Jurkat, Clone E6-1 (cell line): ENCODE results near the gene IREB2.
"Not testable (repeated sequence)": the region's sequence is repeated elsewhere in the genome, so short reads cannot be mapped to it uniquely, and the experiment has no call there.

ENCODE experiments used
- DNase-seq: peaks from one replicate; pipeline ENCODE4 v3.0.0-alpha.2; 2011; ENCODE audit warnings: low read depth, low spot score
- H3K4me3 ChIP-seq: 2 replicates; pipeline ENCODE4 v1.5.1; 2011; ENCODE audit warnings: mild to moderate bottlenecking, low read length, control low read depth, moderate library complexity

The IREB2 gene

DNA sequence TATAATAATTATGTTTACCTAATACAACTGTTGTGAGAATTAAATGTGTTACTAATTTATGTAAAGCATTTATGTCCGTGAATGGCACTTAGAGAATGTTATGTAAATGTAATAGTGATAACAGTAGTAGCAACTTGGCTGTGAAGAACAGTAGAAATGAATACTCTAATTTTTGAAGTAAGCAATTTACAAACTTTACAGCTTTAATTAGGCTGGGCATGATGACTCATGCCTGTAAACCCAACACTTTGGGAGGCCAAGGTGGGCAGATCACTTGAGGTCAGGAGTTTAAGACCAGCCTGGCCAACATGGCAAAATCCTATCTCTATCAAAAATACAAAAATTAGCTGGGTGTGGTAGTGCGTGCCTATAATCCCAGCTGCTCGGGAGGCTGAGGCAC, 33.9 kb upstream of the IREB2 start:
- no peak overlapping the region for H3K4me3 ChIP-seq
- DNase-seq = no peak

DNA sequence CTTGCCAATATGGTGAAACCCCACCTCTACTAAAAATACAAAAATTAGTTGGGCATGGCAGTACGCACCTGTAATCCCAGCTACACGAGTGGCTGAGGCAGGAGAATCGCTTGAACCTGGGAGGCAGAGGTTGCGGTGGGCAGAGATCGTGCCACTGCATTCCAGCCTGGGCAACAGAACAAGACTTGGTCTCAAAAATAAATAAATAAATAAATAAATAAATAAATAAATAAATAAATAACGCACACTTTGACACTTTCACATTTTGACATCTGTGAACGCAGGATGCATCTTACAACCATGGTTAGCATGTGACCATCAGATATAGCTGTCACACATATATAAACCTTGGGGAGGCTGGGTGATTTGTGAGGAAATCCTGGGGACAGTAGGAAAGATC, 33.2 kb upstream of the IREB2 start:
- not testable (repeated sequence) for H3K4me3 ChIP-seq, DNase-seq

DNA sequence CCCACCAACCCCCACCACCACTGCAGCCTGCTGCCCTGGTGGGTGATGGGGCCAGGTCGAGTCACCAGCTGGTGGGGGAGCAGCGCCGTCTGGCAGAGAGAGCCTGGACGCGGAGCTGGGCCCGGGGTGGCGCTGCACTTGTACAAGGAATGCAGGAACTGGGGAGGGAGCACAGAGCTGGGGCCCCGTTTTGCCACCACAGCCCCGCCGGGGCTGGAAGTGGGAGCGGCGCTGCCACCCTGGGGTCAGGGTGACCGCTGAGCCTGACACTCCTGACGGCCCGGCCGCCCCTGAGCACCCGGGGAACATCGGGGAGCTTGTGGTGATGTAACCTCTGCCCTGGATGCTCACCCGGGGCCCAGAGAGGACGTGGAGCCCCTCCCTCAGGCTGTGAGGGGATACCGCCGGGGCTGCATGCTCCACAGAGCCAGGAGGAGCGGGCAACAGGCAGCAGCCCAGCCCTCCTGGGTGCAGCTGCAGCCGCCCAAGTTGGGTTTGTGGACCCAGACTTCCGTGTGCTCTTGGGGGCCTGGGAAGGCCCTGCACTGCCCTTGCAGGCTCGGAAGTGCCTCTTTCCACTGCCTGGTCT, 32.6 kb upstream of the IREB2 start:
- H3K4me3 ChIP-seq = no peak overlapping the region

DNA sequence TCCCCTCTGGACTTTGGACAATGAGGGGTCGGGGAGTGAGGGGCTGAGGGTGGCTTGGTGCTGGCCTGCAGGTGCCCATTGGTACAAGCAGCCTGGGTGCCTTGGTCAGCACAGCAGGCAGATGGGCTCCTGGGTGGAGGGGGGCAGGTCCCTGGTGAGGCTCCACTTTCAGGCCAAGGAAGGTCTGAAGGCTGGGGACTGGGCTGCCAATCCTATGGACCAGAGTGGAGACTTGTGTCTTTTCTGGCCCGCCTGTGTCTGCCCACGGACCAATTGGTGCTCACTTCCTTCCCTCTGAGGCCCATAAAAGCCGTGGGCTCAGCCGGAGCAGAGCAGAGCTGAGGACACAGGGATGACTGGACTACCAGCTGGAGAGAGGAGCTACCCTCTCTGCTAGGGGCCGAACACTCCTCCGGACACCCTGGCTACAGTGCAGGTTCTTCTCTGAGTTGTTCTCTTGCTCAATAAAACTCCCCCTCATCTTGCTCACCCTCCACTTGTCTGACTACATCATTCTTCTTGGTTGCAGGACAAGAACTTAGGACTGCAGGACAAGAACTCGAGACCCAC, 31.9 kb upstream of the IREB2 start:
- no peak overlapping the region for H3K4me3 ChIP-seq
- DNase-seq = no peak

More for the DNA sequence above, 32.6 kb upstream of the IREB2 start:
- DNase-seq = no peak

DNA sequence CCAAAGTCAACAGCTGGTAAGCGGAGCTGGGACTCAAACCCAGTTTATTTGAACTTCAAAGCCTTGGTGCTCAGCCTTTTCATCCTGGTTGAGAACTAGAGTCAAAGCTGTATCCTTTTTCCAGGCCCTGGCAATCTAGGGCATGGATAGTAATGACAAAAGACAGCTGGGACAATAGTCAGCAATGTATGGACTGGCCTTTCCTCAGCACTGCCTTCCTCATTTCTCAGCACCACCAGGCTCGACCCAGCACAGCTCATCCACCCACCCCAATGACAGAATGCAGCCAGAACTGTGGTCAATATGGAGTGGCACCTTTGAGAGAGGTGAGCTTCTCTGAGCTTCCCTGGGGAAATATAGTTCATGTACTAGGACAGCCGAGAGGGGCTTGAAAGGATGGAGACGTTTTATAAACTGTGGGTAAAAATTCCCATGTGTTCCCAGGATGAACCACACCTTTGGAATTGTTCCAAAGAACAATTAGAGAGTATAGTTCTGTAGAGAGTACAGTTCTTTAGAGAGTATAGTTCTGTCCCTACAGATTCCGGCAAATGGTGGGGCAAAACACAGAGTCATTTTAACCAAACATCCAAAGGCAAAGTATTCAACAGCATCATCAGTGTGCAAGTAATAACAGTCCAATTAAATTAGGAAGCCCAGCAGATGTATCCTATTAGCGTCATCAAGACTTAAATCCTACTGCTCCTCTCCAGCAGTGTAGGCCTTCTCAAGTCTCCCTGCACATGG, 30.2 kb upstream of the IREB2 start:
- DNase-seq = no peak
- no peak overlapping the region for H3K4me3 ChIP-seq

DNA sequence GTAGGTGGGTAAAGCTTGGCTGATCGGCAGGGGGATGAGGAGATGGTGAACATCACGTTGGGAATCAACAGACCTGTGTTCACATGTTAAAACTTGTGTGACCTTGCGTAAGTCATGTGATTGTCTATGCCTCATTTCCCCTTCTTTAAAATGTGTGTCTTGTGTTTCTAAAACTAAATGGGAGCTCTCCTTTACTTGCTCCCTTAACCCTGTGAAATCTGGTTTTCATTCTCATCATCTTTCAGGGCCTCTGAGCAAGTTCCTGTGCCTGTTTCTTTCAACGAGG, 29.7 kb upstream of the IREB2 start:
- no peak overlapping the region for H3K4me3 ChIP-seq
- no peak for DNase-seq

DNA sequence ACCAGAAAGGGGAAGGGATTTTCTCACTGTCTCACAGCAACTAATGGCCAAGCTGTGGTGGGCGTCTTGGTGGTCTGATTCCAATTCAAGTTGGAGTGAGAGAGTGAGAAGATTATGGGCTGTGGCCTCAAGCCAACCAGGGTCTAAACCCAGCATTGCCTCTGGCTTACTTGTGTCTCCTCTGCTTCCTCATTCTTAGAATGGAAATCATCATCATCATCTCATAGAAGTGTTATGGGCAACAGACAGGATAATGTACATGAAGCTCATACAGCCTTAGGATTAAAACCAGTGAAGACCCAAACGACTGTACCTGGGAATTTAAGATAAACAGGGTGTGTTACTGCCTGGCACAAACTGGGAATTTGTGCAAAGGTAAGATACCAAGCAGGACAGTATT, 29.1 kb upstream of the IREB2 start:
- no peak for DNase-seq
- no peak overlapping the region for H3K4me3 ChIP-seq

DNA sequence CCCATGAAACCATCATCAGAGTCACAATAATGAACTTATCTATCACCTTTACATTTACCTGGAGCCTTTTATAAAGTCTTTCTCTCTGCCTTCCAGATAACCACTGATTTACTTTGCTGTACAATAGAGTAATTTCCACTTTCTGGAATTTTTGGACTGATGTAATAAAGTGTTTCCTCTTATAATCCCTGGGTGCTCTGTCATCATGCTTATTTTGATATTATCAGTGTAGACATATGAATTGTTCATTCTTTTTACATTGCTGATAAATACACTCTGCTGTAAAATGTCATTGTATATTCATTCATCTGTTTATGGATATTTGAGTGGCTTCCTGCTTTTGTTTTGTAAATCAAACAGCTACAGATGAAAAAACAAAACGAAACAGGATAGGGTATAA, 27.0 kb upstream of the IREB2 start:
- H3K4me3 ChIP-seq = no peak overlapping the region
- no peak for DNase-seq

DNA sequence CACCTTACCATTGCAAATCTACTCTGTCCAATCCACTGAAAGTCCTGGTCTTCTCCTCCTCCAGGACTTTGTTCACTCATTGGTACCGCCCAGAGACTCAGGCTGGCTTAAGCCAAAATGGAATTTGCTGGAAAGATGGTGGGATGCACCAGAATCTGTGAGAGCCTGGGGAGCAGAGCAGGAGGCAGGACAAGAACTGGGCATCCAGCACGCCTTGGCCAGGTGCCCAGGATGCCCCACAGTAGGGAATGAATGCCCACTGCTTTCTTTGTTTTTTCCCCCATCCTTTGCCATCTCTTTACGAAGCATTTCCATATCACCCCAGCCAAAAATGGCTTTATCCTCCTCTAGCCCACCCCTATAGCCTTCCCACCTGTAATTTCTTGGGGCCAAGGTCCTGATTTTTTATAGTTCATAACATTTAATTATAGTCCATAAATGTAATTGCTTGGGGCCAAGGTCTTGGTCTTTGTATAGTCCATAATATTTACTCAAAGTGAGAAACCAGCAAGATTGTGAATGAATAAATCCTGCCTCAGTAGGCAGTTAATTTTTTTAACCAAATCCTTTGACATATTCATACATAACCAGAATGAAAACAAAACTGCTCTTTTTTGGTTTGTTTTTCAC, 23.3 kb upstream of the IREB2 start:
- no peak overlapping the region for H3K4me3 ChIP-seq
- no peak for DNase-seq

DNA sequence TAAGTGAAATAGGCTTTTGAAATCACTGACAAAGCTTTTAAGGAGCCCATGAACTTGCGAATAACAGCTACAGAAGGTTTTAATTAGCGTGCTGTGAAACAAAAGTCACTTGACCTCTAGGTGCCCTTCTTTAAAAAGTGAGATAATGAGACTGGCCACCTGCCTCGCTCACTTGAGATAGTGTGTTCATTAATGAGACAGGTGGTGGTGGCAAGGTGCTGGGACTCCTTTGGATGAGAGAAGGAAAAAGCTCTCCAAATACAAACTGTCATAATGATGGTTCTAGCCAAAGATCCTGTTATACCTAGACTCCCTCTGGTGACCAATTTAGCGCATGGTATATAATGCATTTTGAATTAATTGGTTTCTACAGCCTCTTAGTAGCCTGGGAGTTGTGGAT, 22.7 kb upstream of the IREB2 start:
- DNase-seq = no peak
- no peak overlapping the region for H3K4me3 ChIP-seq

DNA sequence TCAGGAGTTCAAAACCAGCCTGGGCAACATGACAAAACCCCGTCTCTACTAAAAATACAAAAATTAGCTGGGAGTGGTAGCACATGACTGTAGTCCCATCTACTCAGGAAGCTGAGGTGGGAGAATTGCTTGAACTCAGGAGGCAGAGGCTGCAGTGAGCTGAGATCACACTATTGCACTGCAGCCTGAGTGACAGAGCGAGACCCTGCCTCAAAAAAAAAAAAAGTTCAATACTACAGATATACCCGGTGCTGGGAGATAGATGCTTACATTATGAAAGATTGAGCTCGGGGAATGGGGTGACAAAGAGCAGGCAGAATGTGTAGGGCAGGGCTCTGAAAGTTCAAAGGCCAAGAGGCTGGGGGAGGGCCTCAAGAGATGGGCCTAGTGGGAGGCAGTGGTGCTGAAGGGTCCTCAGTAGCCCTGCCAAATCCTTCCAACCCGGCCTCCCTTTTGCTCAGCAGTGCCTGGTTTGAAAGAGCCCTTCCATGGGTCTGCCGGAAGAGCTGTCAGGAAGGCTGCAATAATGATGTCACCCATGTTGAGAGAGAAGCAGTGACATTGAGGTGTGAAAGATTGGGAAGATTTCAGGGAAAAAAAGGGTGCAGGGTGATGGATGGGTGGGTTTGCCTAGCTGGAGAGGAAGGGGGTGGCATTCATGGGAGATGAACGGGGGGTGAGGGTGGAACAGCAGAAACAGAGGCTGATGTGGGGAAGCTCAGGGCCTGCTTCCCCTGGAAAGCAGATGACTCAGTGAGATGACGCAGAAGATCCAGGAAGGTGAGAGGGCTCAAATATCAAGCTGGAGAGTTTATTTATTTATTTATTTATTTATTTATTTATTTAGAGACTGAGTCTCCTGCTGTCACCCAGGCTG, 20.0 kb upstream of the IREB2 start:
- H3K4me3 ChIP-seq = no peak overlapping the region
- DNase-seq = no peak

DNA sequence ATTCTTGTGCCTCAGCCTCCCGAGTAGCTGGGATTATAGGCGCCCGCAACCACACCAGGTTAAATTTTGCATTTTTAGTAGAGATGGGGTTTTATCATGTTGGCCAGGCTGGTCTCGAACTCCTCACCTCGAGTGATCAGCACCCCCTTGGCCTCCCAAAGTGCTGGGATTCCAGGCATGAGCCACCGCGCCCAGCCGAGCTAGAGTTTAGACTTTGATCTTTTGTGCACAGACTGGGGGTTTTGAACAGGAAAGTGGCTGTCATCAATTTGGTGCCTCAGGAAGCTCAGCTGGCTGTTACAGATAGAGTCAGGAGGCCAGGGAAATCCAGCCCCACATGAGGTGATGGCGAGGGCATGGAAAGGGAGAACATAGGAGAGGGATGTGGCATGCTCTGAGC, 19.3 kb upstream of the IREB2 start:
- H3K4me3 ChIP-seq = no peak overlapping the region
- no peak for DNase-seq

DNA sequence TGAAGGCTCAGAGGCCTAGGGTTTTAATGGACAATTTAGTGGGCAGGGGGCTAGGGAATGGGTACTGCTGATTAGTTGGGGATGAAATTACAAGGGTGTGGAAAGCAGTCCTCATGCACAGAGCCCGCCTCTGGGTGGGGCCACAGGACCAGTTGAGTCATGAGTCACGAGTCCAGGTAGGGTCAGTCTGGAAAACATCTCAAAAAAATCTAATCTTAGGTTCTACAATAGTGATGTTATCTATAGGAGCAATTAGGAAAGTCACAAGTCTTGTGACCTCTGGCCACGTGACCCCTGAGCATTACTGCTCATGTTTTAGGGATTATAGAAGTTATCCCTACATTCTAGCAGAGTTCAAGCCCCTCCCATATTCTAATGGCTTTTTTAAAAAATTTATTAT, 18.6 kb upstream of the IREB2 start:
- H3K4me3 ChIP-seq = no peak overlapping the region
- DNase-seq = no peak

DNA sequence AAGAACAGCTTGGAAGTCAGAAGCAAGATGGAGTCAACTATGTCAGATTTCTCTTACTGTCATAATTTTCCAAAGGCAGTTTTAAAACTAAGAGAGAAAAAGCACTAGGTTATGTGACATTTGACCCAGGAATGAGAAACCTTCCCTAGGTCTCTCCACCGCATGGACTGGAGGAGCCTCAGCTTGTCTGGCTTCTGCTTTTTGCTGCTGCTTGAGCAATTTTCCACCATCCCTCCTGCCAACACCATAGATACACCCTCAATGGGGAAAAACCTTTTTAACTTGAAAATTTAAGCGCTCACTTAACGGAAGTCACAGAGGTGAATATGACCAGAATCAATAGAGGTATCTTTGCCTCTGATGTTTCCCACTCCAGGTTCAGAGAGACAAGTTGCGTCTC, 17.8 kb upstream of the IREB2 start:
- H3K4me3 ChIP-seq = no peak overlapping the region
- no peak for DNase-seq

DNA sequence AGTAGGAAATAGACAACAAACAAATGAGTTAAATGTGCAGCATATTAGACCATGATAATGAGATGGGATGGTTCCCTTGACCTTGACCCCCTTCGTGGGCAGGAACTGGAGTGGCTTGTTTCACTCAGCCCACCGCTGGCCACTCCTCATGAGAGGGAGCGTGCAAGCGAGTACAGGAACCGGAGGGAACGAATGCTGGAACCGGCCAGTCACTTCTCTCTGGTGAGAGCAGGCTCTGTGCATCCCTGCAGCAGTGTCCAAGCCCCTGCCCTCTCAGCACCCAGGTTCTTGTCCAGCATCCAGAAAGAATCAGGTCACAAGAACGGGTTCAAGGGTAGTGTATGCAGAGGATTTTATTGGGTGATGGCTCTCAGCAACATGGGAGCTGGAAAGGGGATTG, 17.2 kb upstream of the IREB2 start:
- no peak overlapping the region for H3K4me3 ChIP-seq
- DNase-seq = no peak

DNA sequence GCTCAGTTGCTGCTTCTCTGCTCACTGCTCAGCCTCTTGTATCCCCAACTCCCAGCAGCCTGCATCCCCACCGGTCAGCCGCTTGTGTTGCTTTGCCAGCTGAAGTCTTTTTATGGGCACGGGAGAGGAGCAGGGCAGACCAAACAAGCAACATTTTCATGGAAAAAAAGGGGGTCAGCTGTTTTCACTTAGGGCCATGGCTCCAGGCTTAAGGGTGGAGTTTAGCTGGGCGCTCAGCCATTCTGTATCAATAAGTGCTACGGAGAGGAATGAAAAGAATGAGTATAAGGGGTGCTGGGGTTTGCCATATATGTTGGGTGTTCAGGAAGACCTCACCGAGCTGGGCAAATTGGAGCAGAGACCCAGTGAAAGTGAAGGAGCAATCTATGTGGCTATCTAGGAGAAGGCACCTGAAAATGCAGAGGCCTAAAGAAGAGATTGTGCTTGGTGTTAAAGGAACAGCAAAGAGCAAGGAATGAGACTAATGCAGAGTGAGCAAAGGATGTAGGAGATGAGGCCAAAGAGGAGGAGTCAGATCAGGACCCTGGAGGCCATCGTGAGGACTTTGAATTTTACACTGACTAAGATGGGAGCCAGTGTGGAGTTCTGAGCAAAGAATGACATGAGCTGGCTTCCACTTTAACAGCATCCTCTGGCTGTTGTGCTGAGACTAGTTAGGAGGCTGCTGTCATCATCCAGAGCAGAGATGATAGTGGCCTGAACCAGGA, 16.6 kb upstream of the IREB2 start:
- DNase-seq = no peak
- H3K4me3 ChIP-seq = no peak overlapping the region

DNA sequence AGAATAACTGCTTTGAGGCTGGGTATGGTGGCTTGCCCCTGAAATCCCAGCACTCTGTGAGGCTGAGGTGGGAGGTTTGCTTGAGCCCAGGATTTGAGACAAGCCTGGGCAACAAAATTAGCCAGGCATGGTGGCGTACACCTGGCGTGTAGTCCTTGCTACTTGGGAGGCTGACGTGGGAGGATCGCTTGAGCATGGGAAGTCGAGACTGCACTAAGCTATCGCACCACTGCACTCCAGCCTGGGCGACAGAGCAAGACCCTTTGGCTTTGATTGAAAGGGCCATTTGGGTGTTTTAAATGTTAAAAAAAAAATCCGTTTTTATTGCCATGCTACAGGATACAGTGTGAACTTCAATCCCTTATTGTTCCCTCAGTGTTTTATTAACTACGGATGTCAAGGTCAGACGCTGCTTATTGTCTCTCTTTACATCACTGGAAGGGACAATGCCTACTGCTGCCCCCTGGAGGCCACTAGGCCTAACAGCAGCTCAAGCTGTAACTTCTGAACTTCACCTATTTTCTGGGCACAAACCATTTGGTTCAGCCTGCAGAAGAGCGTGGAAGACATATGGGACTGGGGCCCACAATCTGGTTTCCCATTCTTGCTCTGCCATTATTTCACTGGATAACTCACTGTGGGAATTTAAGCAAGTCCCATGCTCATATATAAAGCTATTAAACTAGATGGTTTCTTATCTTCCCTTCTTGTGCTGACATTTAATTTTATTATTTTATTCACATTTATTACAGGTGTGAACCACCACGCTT, 15.3 kb upstream of the IREB2 start:
- no peak overlapping the region for H3K4me3 ChIP-seq
- DNase-seq = peak; percentile 68

DNA sequence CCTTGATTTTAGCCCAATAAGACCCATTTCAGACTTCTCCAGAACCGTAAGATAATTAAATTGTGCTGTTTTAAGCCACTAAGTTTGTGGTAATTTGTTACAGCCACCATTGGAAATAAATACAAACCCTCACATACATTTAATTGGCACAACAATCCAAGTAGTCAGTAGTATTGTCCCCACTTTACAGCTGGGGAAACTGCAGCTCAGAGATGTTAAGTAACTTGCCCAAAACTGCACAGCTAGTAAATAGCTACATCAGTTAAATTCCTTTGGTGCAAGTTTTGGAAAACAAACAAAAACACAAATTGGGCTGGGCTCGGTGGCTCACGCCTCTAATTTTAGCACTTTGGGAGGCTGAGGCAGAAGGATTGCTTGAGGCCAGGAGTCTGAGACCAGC, 13.3 kb upstream of the IREB2 start:
- no peak for DNase-seq
- no peak overlapping the region for H3K4me3 ChIP-seq
